CD4-positive, alpha-beta T cell treated with Interferon gamma for 1 hour (primary cell): ENCODE data around the gene OR51B6.
"Not testable (repeated sequence)": the region's sequence is repeated elsewhere in the genome, so short reads cannot be mapped to it uniquely, and the experiment has no call there.

Experiments used
- DNase-seq: peaks from one replicate; pipeline ENCODE4 v3.0.0-alpha.2; 2020

The OR51B6 gene, protein sequence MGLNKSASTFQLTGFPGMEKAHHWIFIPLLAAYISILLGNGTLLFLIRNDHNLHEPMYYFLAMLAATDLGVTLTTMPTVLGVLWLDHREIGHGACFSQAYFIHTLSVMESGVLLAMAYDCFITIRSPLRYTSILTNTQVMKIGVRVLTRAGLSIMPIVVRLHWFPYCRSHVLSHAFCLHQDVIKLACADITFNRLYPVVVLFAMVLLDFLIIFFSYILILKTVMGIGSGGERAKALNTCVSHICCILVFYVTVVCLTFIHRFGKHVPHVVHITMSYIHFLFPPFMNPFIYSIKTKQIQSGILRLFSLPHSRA

DNA sequence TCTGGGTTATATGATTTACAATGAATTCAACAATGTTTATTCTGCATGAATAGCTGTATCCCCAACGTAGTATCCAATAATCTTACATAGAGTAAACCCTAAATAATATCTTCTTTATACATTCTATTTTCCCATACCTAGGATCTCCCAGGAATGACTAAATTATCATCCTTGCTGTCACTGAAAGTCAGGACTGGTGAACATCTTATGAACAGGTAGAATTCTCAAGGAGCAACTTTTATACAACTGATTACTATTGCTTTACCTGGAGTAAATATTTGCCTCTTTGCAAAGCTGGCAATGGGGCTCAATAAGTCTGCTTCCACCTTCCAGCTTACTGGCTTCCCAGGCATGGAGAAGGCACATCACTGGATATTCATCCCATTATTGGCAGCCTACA, at the start of gene OR51B6:
TSS of gene OR51B6 (plus strand) at position 301 of the 400 bp plus-strand sequence. CDS start at position 301, 0 bp downstream.
- DNase-seq, result no peak

DNA sequence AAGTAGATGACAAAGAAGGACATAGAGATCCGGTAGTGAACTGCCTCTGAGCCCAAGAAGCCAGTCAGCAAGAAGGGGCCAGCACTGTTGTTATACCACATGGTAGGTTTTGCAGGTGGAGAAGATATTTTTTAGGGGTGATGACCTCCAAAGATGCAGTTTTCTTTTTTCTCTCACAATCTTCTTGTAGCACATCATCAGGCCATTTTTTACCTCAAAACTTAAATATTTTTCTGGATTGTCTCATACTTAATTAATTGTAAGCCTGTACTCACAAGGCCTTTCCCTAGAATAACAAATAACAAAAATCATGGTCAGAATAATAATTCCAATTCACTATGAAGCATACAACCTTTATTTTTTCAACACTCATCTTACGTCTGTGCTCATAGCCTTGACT, 49.5 kb upstream of the OR51B6 start, which contains the start of gene OR51B4:
TSS of gene OR51B4 (minus strand) at position 101 of the 400 bp plus-strand sequence. CDS start at position 101, 0 bp downstream.
- DNase-seq, result no peak

DNA sequence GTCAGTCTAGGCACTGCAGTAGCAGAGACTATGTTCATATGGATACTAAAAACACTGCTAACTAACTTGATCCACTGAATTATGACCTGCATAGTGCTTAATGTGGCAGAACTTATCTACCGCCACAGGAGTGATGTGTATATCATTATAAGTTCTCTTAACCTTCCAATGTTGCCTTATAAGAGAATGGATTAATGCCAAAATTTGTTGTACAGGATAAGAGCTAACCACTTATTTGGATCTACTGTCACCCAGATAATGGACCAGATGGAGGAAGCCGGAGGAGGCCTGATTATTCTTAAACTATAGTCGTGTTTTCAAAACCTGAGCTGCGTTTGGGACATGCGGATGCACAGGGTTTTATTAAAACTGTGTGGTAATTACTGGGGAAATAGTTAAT, 47.7 kb upstream of the OR51B6 start:
- no peak for DNase-seq

DNA sequence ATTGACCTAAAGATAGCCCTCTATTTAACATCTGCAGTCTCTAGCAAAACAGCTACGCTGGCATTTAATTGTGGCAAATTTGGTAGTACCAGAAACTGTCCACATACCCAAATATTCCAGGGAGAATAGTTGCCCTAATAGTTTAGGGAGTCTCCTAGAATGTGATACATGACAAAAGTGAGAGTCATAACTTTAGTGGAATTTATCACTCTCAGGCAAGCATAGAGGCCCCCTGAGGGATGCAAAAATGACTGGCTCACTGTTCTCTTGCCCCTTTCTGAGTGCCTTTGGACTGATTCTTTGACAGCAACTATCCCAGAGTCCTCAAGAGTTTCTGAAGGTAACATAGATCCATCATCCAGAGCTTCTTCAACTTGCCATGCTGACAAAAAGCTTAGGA, 47.3 kb upstream of the OR51B6 start:
- no peak for DNase-seq

DNA sequence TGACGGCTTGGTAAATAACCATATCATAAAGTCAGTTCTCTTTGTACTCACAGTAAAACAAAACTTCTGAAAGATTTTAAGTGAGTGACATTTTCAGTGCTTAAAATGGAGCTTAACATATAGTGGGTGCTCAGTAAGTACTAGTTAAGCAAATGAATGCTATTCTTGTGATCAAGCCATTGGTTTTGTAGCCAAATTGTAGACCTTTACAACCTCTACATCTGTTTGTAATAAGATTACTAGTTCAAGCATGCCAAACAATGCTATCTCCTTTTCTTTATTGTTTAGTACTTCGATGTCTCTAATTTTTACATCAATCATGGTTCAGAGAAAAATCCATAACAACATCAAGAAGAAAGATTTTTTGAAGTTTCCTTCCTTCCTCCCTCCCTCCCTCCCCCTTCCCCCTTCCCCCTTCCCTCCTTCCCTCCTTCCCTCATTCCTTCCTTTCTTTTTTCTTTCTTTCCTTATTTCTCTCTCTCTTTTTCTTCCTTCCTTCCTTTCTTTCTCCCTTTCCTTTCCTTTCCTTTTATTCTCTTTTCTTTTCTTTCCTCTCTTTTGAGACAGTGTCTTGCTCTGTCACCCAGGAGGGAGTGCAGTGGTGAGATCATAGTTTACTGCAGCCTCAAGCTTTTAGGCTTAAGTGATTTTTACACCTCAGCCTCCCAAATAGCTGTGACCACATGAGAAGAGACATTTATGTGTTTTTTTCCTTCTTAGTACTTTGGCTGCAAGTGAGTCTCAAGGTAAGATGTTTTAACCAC, 43.9 kb upstream of the OR51B6 start:
- DNase-seq, result no peak

DNA sequence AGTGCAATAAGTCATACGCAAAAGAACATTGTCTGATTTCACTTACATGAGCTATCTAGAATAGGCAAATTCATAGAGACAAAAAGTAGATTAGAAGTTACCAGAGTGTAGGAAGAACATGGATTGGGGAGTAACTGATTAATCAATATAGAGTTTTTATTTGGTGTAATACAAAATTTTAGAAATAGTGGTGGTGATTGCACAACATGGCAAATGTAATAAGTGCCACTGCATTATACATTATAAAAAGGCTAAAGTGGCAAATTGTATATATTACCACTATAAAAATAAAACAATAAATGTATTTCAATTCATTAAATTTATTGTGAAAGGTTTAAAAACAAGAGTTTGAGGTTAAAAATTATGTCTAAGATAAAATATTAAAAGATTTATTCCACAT, 40.9 kb upstream of the OR51B6 start:
- no peak for DNase-seq

DNA sequence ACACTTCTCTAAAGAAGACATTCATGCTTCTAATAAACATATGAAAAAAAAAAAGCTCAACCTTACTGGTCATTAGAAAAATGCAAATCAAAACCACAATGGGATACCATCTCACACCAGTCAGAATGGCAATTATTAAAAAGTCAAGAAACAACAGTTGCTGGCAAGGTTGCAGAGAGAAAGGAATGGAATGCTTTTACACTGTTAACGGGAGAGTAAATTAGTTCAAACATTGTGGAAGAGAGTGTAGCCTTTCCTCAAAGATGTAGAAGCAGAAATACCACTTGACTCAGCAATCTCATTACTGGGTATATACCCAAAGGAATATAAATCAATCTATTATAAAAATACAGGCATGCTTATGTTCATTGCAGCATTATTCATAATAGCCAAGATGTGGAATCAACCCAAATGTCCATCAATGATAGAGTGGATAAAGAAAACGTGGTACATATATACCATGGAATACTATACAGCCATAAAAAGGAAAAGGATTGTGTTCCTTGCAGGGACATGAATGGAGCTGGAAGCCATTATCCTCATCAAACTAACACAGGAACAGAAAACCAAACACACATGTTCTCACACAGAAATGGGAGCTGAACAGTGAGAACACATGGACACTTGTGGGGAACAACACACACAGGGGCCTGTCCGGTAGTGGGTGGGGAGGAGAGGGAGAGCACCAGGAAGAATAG, 37.8 kb upstream of the OR51B6 start:
- DNase-seq, result not testable (repeated sequence)

DNA sequence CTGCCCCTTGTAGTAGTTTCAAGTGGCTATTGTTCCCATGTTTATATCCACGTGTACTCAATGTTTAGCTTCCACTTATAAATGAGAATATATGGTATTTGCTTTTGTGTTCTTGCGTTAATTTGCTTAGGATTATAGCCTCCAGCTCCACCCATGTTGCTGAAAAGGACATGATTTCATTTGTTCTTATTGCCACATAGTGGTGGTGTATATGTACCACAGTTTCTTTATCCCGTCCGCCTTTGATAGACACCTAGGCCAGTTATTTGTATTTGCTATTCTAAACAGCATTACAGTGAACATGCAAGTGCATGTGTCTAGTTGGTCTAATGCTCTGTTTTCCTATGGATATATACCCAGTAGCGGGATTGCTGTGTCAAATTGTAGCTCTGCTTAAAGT, 34.0 kb upstream of the OR51B6 start:
- no peak for DNase-seq

DNA sequence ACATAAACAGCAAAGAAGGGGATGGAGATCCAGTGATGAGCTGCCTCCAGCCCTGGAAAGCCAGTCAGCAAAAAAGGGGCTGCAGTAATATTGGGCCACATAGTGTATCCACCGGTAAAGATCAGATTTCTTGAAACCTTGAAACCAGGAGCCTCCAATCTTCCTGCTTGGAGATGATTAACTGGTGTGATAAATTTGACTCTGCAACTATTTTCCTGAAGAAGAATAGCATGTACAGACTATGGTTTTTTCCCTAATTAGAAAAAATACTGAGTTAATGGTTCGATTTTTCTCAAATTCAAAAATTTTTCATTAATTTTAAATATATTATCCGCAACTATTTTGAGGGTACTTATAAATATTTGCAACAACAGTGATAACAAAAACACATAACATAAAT, 27.1 kb upstream of the OR51B6 start, which contains the start of gene OR51B2:
TSS of gene OR51B2 (minus strand) at position 101 of the 400 bp plus-strand sequence. CDS start at position 101, 0 bp downstream.
- no peak for DNase-seq

DNA sequence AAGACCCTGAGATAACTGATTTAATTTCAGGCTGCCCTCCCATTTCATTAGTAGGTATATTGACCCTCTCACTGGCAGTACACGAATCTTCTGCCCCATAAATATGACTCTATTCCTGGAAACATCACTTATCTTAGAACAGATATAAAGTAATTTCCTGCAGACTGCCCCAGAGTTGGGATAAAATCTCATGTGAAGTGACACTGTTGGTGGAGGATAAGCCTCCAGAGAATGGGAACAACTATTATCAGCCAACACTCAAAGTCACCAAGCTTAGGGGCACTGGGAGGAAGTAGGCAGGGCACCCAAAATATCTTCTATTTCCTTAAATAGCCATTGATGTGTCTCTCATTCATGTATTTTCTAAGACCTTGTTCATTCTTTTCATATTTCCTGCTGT, 16.1 kb upstream of the OR51B6 start:
- no peak for DNase-seq

DNA sequence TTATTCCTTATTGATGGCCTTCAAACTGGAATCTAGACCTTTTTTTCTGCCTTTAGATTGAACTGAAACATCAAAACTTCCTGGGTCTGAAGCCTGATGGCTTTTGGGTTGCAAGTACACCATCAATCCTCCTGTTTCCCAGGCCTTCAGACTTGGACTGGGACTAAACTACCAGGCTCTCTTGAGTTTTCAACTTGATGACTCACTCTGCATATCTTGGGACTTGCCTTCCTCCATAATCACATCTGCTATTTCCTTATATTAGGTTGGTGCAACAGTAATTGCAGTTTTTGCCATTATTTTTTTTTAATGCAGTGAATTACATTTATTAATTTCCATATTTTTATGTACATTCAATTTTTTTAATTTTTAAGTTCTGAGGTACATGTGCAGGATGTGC, 15.0 kb upstream of the OR51B6 start:
- no peak for DNase-seq

DNA sequence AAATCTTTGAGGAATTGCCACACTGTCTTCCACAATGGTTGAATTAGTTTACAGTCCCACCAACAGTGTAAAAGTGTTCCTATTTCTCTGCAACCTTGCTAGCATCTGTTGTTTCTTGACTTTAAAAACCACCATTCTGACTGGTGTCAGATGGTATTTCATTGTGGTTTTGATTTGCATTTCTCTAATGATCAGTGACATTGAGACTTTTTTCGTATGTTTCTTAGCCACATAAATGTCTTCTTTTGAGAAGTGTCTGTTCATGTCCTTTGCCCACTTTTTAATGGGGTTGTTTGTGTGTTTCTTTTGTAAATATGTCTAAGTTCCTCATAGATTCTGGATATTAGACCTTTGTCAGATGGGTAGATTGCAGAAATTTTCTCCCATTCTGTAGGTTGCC, 14.1 kb upstream of the OR51B6 start:
- DNase-seq, result not testable (repeated sequence)

DNA sequence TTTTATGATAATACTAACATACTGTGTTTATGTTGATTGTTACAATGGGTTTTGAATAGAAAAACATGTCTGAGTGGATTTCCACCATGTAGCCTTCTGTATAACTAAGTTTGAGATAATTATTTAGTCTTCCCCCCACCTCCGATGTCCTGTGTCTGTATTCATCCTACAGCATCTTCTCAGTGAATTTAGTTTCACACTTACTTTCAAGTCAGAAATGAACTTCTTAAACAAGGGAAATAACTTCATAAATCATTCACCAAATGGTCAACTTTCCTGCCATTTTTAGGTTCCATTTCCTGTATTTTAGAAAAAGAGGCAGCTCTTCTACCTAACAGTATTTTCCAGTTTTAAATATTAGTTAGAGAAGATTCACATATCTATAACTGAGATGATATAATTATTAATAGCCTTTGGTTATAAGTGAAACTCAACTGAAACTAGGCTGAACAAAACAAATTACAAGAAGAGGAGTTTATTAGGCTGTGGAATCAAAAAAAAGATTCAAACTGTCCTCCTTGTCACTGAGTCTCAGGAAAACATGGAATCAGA, 11.5 kb upstream of the OR51B6 start:
- DNase-seq, result no peak

DNA sequence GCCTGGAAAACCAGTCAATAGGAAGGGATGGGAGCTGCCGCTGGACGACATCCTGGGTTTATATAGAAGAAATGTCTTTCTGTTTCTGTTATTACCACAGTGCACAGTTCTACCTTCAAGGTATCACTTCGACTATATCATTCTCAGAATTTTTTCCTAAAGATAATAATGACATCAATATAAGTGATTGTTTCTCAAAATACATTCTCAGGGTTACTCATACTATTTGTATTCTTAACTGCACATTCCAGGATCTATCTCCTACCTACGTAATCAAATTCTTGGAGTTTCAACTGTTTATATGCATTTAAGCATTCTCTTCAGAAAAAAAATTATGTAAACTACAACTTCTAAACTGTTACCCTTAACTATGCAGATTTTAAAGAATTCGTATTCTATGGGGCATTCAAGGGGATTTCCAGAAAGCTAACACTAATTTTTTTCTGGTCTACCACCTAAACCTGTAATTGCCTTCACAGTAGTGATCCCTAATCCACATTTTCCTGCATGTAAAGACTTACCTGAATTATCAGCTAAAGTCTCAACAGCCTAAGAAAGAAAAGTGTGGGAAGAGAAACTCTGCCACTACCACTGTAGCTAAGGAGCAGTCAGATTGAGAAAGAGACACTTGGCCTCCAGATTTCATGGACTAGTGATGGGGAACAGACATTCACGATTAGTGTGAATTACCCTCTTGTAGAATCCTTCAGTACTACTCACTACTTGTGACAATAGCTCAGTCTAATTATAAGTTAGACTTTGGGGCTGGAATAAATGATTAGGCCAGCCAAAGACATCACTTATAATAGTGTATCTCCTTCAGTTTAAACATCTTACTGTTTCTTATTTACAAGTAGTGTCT, 7.6 kb upstream of the OR51B6 start, which contains the start of gene OR51B5:
TSS of gene OR51B5 (minus strand) at position 51 of the 862 bp plus-strand sequence. CDS start at position 51, 0 bp downstream.
- no peak for DNase-seq

DNA sequence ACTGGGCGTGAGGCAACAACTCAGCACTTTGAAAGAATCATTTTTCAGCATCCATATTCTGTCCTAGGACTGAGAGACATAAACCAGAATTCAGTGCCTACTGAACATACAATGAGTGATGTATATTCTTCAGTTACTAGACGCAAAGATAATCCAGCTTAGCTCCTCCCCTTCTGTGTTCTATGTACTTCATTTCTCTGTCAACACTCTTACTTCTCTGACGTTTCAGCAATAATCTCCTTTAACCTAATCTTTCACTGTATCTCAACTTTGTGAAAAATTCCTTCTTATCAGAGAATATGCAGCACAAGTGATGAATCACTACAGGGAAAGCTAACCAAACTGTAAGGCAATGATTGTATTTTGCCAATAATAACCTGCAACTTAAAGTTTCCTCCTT, 5.5 kb upstream of the OR51B6 start:
- DNase-seq, result no peak

DNA sequence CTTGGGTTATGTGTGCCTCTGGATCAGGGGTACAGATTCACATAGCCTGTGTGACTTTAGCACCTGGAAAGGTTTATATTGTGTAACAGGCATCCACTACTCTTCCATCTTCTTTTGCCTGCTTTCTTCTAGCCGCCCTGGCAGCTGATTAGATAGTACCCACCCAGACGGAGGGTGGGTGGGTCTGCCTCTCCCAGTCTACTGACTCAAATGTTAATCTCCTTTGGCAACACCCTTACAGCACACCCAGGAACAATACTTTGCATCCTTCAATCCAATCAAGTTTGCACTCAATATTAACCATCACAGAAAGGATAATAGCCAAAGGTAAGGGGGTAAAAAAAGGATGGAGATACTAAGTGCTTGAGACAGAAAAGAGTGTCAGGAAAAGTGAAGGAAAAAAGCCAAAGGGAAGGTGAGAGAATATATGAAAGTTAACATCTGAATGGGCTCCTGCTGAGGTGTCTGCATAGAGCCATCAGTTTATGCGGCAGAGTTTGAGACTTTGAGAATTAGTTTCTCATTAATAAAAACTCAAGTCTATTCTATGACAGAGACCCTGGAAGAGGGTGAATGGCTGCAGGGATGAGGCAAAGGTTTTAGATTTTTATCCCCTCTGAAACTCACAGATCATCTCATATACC, 2.6 kb upstream of the OR51B6 start:
- no peak for DNase-seq

DNA sequence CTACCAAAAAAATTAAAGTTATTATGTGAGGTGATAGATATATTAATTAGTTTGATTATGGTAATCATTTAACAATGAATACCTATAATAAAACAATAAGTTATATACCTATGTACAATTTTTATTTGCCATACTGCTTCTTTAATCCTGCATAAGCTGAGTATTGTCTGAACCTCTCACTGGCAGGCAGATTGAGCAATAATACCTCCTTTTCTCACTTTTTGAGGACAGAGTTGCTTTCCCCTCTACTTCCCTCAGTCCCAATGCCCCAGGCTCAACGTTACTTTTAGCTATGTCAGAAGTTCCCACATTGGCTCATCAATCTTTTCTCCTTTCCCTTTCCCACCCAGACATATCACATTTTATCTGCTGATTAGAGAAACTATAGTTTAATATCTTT, 1.8 kb upstream of the OR51B6 start:
- no peak for DNase-seq

DNA sequence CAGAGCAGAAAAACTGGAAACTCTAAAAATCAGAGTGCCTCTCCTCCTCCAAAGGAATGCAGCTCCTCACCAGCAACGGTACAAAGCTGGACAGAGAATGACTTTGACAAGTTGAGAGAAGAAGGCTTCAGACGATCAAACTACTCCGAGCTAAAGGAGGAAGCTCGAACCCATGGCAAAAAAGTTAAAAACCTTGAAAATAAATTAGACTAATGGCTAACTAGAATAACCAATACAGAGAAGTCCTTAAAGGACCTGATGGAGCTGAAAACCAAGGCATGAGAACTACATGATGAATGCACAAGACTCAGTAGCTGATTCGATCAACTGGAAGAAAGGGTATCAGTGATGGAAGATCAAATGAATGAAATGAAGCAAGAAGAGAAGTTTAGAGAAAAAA, 4.7 kb downstream of the OR51B6 start:
- DNase-seq, result not testable (repeated sequence)

DNA sequence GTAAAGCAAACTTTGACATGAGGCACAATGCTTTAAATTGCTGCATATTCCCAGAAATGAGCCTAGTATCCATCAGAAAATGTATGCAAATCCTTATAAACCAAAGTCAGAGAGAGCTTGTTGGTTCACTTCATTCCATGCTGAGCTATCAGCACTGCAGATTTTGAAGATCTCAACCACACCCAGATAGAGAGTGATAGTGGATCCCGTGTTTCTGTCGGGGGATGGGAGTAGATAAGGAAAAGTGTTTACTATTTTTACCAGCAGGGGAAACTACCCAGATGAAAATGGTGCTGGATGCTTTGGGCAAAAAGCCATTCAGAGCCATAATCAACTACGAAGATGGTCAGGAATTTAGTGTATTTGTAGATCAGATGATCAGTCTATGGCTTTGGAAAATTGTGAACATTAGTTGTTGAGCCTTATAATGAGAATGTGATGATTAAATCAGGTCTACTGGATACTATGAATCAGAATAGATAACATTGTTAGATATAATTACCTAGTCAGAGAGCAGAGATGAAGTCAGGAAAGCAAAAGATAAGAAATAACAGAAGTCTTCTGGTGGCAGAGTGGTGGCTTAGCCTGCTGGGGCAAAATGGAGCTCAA, 10.8 kb downstream of the OR51B6 start:
- DNase-seq, result no peak

DNA sequence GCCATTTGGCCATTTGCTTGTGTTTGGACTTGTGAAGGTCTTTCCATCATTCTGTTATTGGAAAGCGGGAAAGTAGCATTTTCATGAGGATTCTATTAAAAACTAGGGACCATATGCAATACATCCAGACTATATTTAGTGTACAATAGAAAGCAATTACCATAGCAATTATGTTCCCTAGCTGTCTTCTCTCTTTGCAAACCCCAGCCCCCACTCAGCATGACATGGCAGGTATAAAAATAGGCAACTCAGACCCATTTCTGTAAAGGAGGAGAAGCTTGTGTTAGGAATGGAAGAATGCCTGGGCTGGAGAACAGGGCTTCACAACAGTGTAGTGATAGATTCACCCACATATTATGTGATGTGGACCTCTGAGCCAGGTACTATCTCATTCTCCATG, 12.4 kb downstream of the OR51B6 start:
- no peak for DNase-seq

DNA sequence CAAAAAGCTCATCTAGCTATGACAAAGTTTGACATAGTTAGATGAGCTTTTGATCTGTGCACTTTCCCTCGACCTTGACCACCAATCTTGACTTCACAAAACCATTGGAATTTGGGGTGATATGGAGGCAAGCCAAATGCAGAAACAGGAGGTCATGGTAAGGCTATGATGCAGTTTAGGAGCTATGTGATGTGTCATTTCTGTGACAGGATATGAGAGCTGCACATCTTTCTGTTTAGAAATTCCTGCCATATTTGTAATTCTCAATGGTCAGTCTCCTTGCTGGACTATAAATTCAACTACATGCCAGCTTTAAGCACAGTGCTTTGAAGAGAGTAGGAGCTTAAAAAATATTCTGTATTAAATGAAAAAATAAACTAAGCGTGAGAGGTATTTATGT, 12.9 kb downstream of the OR51B6 start:
- DNase-seq, result no peak
